ENCODE measurements around the gene CEP104.

GRCh38 chr1:3868464-3869006 is 11.5 kb upstream of the CEP104 start:
- TF ChIP-seq CTCF (IDR thresholded peaks at IDR 0.05): no peak
- no peak for TF ChIP-seq EZH2 (IDR thresholded peaks at IDR 0.05; ENCODE audit: borderline replicate concordance, insufficient read depth, low read depth, low read length, poor library complexity, severe bottlenecking)
